Cerebellar nuclear complex (tissue), 1 donor: Measurements from ENCODE around the gene PRDM13.
"Not testable (repeated sequence)": the region's sequence is repeated elsewhere in the genome, so short reads cannot be mapped to it uniquely, and the experiment has no call there.

Experiments
- DNase-seq, 2 experiments: peaks; one replicate each; lab custom pipeline; 2025; lab: John Stamatoyannopoulos, UW

PRDM13 gene

GRCh38 chr6:99629293-99629692 lies 22.7 kb downstream of the PRDM13 start:
- no peak for DNase-seq

DNA sequence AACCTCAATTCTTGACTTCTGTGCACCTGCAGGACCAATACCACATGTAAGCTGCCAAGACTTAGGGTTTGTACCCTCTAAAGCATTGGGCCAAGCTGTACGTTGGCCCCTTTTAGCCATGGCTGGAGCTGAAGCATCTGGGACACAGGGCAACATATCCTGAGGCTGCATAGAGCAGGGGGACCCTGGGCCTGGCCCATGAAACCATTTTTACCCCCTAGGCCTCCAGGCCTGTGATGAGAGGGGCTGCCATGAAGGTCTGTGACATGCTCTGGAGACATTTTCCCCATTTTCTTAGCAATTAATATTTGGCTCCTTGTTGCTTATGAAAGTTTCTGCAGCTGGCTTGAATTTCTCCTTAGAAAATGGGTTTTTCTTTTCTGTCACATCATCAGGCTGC lies 31.0 kb downstream of the PRDM13 start:
- DNase-seq: no peak

DNA sequence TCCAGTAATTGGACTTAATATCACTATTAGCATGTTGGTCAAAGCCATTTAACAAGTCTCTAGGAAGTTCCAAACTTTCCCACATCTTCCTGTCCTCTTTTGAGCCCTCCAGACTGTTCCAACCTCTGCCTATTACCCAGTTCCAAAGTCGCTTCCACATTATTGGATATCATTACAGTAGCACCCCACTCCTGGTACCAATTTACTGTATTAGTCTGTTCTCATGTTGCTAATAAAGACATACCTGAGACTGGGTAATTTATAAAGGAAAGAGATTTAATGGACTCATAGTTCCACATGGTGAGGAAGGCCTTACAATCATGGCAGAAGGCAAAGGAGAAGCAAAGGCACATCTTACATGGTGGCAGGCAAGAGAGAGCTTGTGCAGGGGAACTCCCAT lies 31.7 kb downstream of the PRDM13 start:
- not testable (repeated sequence) for DNase-seq

GRCh38 chr6:99641270-99641669 lies 34.6 kb downstream of the PRDM13 start:
- DNase-seq: no peak

DNA sequence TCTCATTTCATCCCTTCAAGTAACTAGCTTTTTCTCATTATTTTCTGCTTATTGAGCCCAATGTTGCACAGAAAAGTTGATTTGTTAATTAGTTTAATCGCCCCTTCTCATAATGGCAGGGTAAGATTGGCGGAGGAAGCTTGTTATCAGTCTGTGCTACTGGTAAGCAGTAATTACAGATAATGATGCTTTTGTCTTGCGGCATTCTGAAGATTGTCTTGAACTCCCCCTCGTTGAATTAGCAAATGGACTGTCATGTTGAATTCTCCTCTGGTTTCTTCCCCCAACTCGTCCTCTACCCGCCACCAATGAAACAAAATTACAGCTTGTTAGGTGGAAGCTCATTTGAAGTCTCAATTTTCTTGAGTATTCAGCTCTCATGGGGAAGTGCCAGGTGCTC lies 39.4 kb downstream of the PRDM13 start:
- DNase-seq: no peak

- DNase-seq: not testable (repeated sequence)
Measured at GRCh38 chr6:99650091-99650571, 43.5 kb downstream of the PRDM13 start.

DNA sequence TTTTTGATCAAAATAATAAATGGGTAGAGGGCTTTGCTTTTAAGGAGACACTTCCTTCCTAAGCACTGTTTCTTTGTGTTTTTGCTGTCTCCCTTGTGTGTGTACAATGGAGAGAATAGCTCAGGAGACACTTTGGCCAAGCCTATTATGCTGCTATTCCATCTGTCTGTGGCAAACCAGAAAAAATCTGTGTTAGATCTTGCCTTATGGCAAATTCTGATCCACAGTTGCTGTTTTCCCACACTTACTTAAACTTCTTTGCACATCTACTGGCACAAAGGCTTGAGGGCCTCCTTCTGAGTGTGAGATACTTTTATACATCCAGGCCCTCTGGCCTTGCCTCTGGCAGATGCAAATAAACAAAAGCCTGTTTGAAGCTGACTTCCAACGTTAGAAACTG lies 53.6 kb downstream of the PRDM13 start:
- no peak for DNase-seq

GRCh38 chr6:99661870-99662269 lies 55.2 kb downstream of the PRDM13 start:
- no peak for DNase-seq

- DNase-seq: no peak
Measured at GRCh38 chr6:99662616-99663015, 56.0 kb downstream of the PRDM13 start.
